ENCODE data around the gene OTOR. TPM values are rescaled to one million over a fixed set of nuclear protein-coding genes. Genes with fewer than 3 reads are reported as not detected.

Gene OTOR
- polyA plus RNA-seq, 1 donor from 2014 or later, result not detected

DNA sequence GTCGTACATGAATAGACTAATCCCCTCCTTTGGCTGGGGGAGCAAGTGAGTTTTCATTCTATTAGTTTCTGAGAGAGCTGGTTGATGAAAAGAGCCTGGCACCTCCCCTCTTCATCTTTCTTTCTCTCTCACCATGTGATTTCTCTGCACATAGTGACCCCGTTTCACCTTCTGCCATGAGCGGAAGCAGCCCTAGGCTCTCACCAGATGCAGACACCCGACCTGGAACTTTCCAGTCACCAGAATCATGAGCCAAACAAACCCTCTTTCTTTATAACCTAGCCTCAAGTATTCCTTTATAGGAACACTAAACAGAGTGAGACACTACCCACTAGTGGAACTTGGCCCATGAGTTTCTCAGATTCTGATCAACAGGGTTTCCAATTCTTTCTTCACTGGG lies 16.4 kb downstream of the OTOR start:
- H3K9me3 Mint-ChIP-seq, result no peaks in the 10 kb centered on the region
- H3K4me3 Mint-ChIP-seq, result no peak overlapping the region
- H3K27ac Mint-ChIP-seq, result no peak overlapping the region
- peaks cover 13% of the 10 kb centered on the region for H3K27me3 Mint-ChIP-seq
- H3K4me1 Mint-ChIP-seq, result peaks cover 0 to 1% (median 0%) of the 10 kb centered on the region in 3 donors
- H3K36me3 Mint-ChIP-seq, result peaks cover 3% of the 10 kb centered on the region

DNA sequence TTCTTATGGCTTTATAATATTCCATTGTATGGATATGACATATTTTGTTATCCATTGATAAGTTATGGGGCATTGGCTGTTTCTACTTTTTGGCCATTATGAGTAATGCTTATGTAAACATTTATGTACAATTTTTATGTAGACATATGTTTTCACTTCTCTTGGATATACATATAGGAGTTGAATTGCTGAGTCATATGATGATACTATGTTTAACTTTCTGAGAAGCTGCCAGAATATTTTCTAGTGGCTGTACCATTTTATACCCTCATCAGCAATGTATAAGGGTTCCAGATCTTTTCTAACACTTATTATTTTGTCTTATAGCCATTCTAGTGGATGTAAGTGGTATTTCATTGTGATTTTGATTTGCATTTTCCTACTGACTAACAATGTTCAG lies 23.1 kb downstream of the OTOR start:
- no peak overlapping the region for H3K4me3 Mint-ChIP-seq
- H3K9me3 Mint-ChIP-seq, result peaks cover 0 to 4% (median 2%) of the 10 kb centered on the region in 3 donors
- no peak overlapping the region for H3K27ac Mint-ChIP-seq
- peaks cover 5% of the 10 kb centered on the region for H3K27me3 Mint-ChIP-seq
- H3K36me3 Mint-ChIP-seq, result peaks cover 3% of the 10 kb centered on the region
- no peaks in the 10 kb centered on the region for H3K4me1 Mint-ChIP-seq

DNA sequence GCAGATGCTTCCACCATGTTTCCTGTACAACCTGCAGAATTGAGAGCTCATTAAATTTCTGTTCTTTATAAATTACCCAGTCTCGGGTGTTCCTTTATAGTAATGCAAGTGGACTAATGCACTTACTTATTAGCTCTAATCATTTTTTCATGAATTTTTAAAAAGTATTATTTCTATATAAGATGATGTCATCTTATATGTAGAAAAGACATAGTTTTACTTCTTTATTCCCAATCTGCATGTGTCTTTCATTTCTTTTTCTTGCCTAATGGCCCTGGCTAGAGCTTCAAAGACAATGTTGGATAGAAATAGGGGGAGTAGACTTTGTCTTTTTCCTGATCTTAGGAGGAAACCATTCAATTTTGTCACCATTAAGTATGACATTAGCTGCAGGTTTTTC lies 27.8 kb downstream of the OTOR start:
- H3K36me3 Mint-ChIP-seq, result no peaks in the 10 kb centered on the region
- H3K9me3 Mint-ChIP-seq, result peaks cover 2 to 7% (median 2%) of the 10 kb centered on the region in 3 donors
- H3K27ac Mint-ChIP-seq, result no peak overlapping the region
- no peak overlapping the region for H3K4me3 Mint-ChIP-seq
- no peaks in the 10 kb centered on the region for H3K4me1 Mint-ChIP-seq
- H3K27me3 Mint-ChIP-seq, result peaks cover 7% of the 10 kb centered on the region

DNA sequence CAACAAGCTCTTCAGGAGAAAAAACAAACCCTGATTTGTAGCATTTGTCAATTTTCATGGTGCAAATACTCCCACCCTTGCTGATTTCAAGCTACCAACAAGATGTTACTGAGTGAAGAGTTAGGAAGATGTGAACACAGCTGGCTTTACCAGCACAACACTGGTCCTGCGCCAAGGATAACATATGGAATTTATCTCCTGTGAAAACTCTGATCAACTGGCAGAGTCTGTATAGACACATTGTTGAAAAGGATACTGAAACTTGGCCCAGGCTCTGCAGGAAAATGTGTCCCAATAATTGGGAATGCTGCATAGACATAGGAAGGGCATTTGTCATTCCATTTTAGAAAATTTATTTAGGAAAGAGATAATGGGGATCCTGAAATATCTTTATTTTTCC lies 29.0 kb downstream of the OTOR start:
- H3K36me3 Mint-ChIP-seq, result no peaks in the 10 kb centered on the region
- H3K4me3 Mint-ChIP-seq, result no peak overlapping the region
- H3K4me1 Mint-ChIP-seq, result no peaks in the 10 kb centered on the region
- peaks cover 2 to 7% (median 2%) of the 10 kb centered on the region in 3 donors for H3K9me3 Mint-ChIP-seq
- peaks cover 8% of the 10 kb centered on the region for H3K27me3 Mint-ChIP-seq
- H3K27ac Mint-ChIP-seq, result no peak overlapping the region

DNA sequence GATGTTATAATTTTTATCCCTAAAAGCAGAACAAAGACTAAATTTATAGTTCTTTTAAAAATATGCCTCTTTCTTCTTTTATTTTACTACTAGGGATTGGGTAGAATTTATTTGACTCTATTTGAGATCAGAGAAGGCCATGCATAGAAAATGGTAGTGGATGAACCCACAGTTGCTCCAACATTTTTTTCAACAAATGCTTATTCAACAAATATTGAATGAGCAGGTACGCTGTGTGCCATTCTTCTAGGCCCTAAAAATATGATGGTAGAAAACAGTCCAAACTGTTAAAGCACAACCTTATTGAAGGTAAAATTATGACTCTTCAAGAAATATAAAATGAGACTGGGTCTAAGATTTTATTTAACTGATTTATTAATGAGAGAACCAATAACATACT lies 30.0 kb downstream of the OTOR start:
- peaks cover 2 to 7% (median 2%) of the 10 kb centered on the region in 3 donors for H3K9me3 Mint-ChIP-seq
- no peaks in the 10 kb centered on the region for H3K4me1 Mint-ChIP-seq
- H3K36me3 Mint-ChIP-seq, result no peaks in the 10 kb centered on the region
- H3K27ac Mint-ChIP-seq, result no peak overlapping the region
- no peak overlapping the region for H3K4me3 Mint-ChIP-seq
- H3K27me3 Mint-ChIP-seq, result peaks cover 9% of the 10 kb centered on the region

DNA sequence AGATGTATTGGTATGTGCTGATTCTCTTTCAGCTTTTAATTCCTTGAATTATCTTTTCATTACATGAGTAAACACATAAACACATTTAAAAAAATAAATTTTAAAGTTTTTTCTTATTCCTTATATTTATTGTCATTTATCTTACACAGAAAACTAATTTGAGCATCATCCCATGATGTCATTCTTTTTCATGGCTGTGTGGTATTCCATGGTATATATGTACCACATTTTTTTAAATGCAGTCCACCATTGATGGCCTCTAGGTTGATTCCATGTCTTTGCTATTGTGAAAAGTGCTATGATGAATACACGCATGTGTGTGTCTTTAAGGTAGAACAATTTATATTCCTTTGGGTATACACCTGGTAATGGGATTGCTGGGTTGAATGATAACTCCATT lies 33.3 kb downstream of the OTOR start:
- Mint-ChIP-seq H3K36me3 (no peaks in the 10 kb centered on the region), H3K27ac (no peak overlapping the region), H3K4me1 (no peaks in the 10 kb centered on the region), H3K27me3 (peaks cover 7% of the 10 kb centered on the region), H3K4me3 (no peak overlapping the region), H3K9me3 (peaks cover 0 to 7% (median 0%) of the 10 kb centered on the region in 3 donors)

DNA sequence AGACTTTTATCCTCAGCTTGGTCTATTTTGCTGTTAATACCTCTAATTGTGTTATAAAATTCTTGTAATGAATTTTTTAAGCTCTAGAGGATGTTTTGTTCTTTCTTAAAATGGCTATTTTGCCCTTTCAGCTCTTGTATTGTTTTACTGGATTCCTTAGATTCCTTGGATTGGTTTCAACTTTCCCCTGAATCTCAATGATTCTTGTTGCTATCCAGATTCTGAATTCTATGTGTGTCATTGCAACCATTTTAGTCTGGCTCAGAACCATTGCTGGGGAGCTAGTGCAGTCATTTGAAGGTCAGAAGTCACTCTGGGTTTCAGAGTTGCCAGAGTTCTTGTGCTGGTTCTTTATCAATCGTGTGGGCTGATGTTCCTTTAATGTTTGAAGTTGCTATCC lies 37.1 kb downstream of the OTOR start:
- H3K27me3 Mint-ChIP-seq, result peaks cover 7% of the 10 kb centered on the region
- H3K9me3 Mint-ChIP-seq, result peaks cover 0 to 8% (median 3%) of the 10 kb centered on the region in 3 donors
- H3K4me3 Mint-ChIP-seq, result no peak overlapping the region
- no peaks in the 10 kb centered on the region for H3K36me3 Mint-ChIP-seq
- H3K4me1 Mint-ChIP-seq, result no peaks in the 10 kb centered on the region
- no peak overlapping the region for H3K27ac Mint-ChIP-seq

Other genes with a start within 250 kb of the OTOR start
- gene KIF16B, start 174.9 kb upstream of the OTOR start, polyA plus RNA-seq, result 7.3 TPM
- gene SNRPB2, start 18.3 kb upstream of the OTOR start, polyA plus RNA-seq, result 82.4 TPM

Data from IgD-negative memory B cell (primary cell).